Pancreas (tissue), 10 donors: ENCODE measurements around the gene MYH16. TPM values are rescaled to one million over a fixed set of nuclear protein-coding genes. Genes with fewer than 3 reads are reported as not detected.

Experiments used
- ATAC-seq, 4 donors: fragments of 200-7000 bp; cut with Tn5 transposase; one replicate each; pipeline versions ENCODE4 v1.8.0 to v1.9.1; 2020; ENCODE audit warnings: mild to moderate bottlenecking in 4 of 4, moderate library complexity in 4 of 4
- DNase-seq, 6 donors: peaks; one replicate each; pipeline ENCODE4 v3.0.0-alpha.2; 2020
- FAIRE-seq: peaks from 2 replicates; lab custom pipeline; 2012; peaks lifted over from hg19 to GRCh38; lab: Jason Lieb, UNC
- H3K27ac ChIP-seq, 4 donors: fragments of 200-600 bp; sonication (generic); 1 replicate in 3 of 4; 2 replicates in 1 of 4; pipeline versions ENCODE4 v1.5.0 to v1.8.0; 2020
- H3K27me3 ChIP-seq, 4 donors: fragments of 200-600 bp; one replicate each; pipeline ENCODE4 v1.8.0; 2021
- H3K36me3 ChIP-seq, 3 donors: fragments of 200-600 bp; sonication (generic) in 1 of 3; one replicate each; pipeline versions ENCODE4 v1.5.0 to v1.8.0; 2020 to 2021
- H3K4me1 ChIP-seq, 3 donors: fragments of 200-600 bp; one replicate each; pipeline ENCODE4 v1.8.0; 2021
- H3K4me3 ChIP-seq, 4 donors: fragments of 200-600 bp; sonication (generic) in 2 of 4; one replicate each; pipeline versions ENCODE4 v1.5.0 to v1.8.0; 2020 to 2021
- H3K9me3 ChIP-seq, 4 donors: fragments of 200-600 bp; one replicate each; pipeline ENCODE4 v1.8.0; 2021
- CTCF ChIP-seq, 4 donors: fragments of 200-600 bp; sonication (generic) in 3 of 4; IDR thresholded peaks; one replicate each; pipeline versions ENCODE4 v1.5.0 to v1.8.0; 2021; ENCODE audit warnings: antibody characterized with exemption in 4 of 4
- WGBS, 2 donors: extraction: QIAGEN DNeasy Blood & Tissue Kit; methylation state at CpG; one replicate each; pipeline ENCODE4 v1.1.7; 2013; 5-methylcytosine and 5-hydroxymethylcytosine counted together
- intact Hi-C, 3 donors: fragments of 100-400 bp; cut with DNase I; formaldehyde crosslinking; loops; one replicate each; pipeline versions ENCODE4 v1.11.1 to v1.14.2; 2022
- polyA plus RNA-seq, 2 donors: library from polyadenylated mRNA; stranded (reverse); fragments of 200-250 nt; gene quantifications; one replicate each; pipeline ENCODE4 v1.2.3, GENCODE V29; 2013
- total RNA-seq, 6 donors: library from RNA; stranded (reverse); fragmentation: NEBNext Ultra II Directional in 4 of 6; extraction: Animal tissue kit (Norgen Biotek cat#: 25700) in 4 of 6; gene quantifications; one replicate each; pipeline versions ENCODE4 v1.2.1 to v1.2.4, GENCODE V29; 2021 to 2023
- donor health status: healthy with polysubstance abuse.
- donor health status: DM: no; HTN: no; CAD: no; lungs with moderate emphysema.
- donor health status: DM: no; HTN: no; CAD: no.
- donor health status: control.
- donor health status: control.
- donor health status: Bipolar disorder and iron deficiency.
- donor health status: DM: yes; HTN: yes; CAD: no.
- donor health status: DM: no; HTN: no; CAD: no.
- donor health status: DM: no; HTN: no; CAD: no.
- donor health status: DM: yes; HTN: yes; CAD: no.

Gene MYH16
- total and polyA plus RNA-seq, 8 donors = 0.02 to 0.09 TPM; not detected in 6

DNA sequence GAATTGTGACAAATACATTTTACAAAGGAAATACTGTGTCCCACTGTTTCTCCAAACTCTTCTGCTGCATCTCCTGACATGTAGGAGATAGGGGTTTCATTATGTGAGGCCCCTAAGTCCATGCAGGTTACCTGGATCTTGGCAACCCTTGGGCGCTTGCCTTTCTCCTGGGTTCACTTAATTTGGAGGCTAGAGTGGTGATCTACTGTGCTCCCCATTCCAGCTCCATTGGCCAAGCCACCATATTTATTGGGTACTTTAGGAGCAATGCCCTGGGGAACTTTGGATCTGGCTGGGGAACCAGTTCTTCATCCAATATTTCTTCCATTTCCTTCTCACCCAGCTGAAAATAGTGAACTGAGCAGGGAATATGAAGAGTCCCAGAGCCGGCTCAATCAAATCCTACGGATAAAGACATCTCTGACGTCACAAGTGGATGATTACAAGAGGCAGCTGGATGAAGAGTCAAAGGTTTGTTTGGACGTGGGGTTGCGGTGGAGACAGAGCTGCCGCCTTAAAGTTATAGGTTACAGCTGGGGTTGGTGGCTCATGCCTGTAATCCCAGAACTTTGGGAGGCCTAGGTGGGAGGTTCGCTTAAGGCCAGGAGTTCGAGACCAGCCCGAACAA, 18.5 kb downstream of the MYH16 start:
- no peaks in the 10 kb centered on the region for H3K4me1 ChIP-seq
- no peak for ATAC-seq
- DNase-seq = no peak
- intact Hi-C loops = no loop called here
- H3K9me3 ChIP-seq = no peaks in the 10 kb centered on the region
- FAIRE-seq = no peak
- H3K27me3 ChIP-seq = no peaks in the 10 kb centered on the region
- no peak overlapping the region for H3K27ac ChIP-seq
- H3K36me3 ChIP-seq = no peaks in the 10 kb centered on the region
- WGBS, 2 donors = 84 to 93% methylated on average over 10 of the region's 10 CpGs
- TF ChIP-seq CTCF (IDR thresholded peaks at IDR 0.05) = no peak
- no peak overlapping the region for H3K4me3 ChIP-seq

GRCh38 chr7:99292127-99292526, 19.5 kb downstream of the MYH16 start:
- Histone ChIP-seq H3K27me3 (no peaks in the 10 kb centered on the region), H3K27ac (no peak overlapping the region), H3K4me1 (no peaks in the 10 kb centered on the region), H3K4me3 (no peak overlapping the region), H3K36me3 (no peaks in the 10 kb centered on the region), H3K9me3 (no peaks in the 10 kb centered on the region)
- no peak for FAIRE-seq
- no peak for DNase-seq
- no peak for ATAC-seq
- TF ChIP-seq CTCF (IDR thresholded peaks at IDR 0.05) = no peak
- WGBS, 2 donors = 90 to 96% methylated on average over 14 of the region's 14 CpGs
- intact Hi-C loops = no loop called here

- Histone ChIP-seq H3K4me3 (no peak overlapping the region), H3K4me1 (no peaks in the 10 kb centered on the region), H3K9me3 (no peaks in the 10 kb centered on the region), H3K36me3 (no peaks in the 10 kb centered on the region), H3K27me3 (no peaks in the 10 kb centered on the region), H3K27ac (no peak overlapping the region)
- no peak for ATAC-seq
- TF ChIP-seq CTCF (IDR thresholded peaks at IDR 0.05) = no peak
- no peak for DNase-seq
- 98 to 100% methylated on average over 1 of the region's 1 CpG for WGBS, 2 donors
- no peak for FAIRE-seq
- intact Hi-C loops = no loop called here
Observed at GRCh38 chr7:99293167-99293566, 20.5 kb downstream of the MYH16 start.

- no peak overlapping the region for H3K27ac ChIP-seq
- no peaks in the 10 kb centered on the region for H3K9me3 ChIP-seq
- no peaks in the 10 kb centered on the region for H3K36me3 ChIP-seq
- intact Hi-C loops = no loop called here
- no peak overlapping the region for H3K4me3 ChIP-seq
- ATAC-seq = no peak
- no peaks in the 10 kb centered on the region for H3K27me3 ChIP-seq
- no peak for DNase-seq
- no peak for FAIRE-seq
- no peak for TF ChIP-seq CTCF (IDR thresholded peaks at IDR 0.05)
- WGBS, 2 donors = 69 to 70% methylated on average over 4 of the region's 4 CpGs
- H3K4me1 ChIP-seq = no peaks in the 10 kb centered on the region
Observed at GRCh38 chr7:99293650-99294049, 21.0 kb downstream of the MYH16 start.

GRCh38 chr7:99296471-99296870, 23.8 kb downstream of the MYH16 start:
- Histone ChIP-seq H3K4me3 (no peak overlapping the region), H3K36me3 (no peaks in the 10 kb centered on the region), H3K9me3 (no peaks in the 10 kb centered on the region), H3K4me1 (no peaks in the 10 kb centered on the region), H3K27ac (no peak overlapping the region), H3K27me3 (no peaks in the 10 kb centered on the region)
- FAIRE-seq (no peak), ATAC-seq (no peak), DNase-seq (no peak)
- TF ChIP-seq CTCF (IDR thresholded peaks at IDR 0.05) = no peak
- 84 to 87% methylated on average over 5 of the region's 5 CpGs for WGBS, 2 donors
- intact Hi-C loops = no loop called here
